ENCODE data around the gene MYOM1.
A peak's percentile ranks its signal among the peaks of the same experiment; 100 is the strongest.

MYOM1 gene

GRCh38 chr18:3150688-3151087 is 69.1 kb downstream of the MYOM1 start:
- DNase-seq (ENCODE audit: low read depth): no peak

- DNase-seq (ENCODE audit: low read depth): no peak
These were observed 69.5 kb downstream of the MYOM1 start for GRCh38 chr18:3150274-3150673.

GRCh38 chr18:3148930-3149535 is 70.7 kb downstream of the MYOM1 start:
- DNase-seq (ENCODE audit: low read depth): no peak

GRCh38 chr18:3147935-3148554 is 71.7 kb downstream of the MYOM1 start:
- no peak for DNase-seq (ENCODE audit: low read depth)

- DNase-seq (ENCODE audit: low read depth): no peak
These were observed 78.7 kb downstream of the MYOM1 start for GRCh38 chr18:3140986-3141639.

GRCh38 chr18:3140342-3140741 is 79.4 kb downstream of the MYOM1 start:
- DNase-seq (ENCODE audit: low read depth): no peak

- no peak for DNase-seq (ENCODE audit: low read depth)
These were observed 80.4 kb downstream of the MYOM1 start for GRCh38 chr18:3139406-3139805.

- no peak for DNase-seq (ENCODE audit: low read depth)
These were observed 81.3 kb downstream of the MYOM1 start for GRCh38 chr18:3138274-3138975.

- DNase-seq (ENCODE audit: low read depth): no peak
These were observed 84.2 kb downstream of the MYOM1 start for GRCh38 chr18:3135536-3135935.

GRCh38 chr18:3132700-3133099 is 87.1 kb downstream of the MYOM1 start:
- DNase-seq (ENCODE audit: low read depth): no peak

- no peak for DNase-seq (ENCODE audit: low read depth)
These were observed 89.4 kb downstream of the MYOM1 start for GRCh38 chr18:3130344-3130743.

GRCh38 chr18:3129053-3129864 is 90.5 kb downstream of the MYOM1 start:
- DNase-seq (ENCODE audit: low read depth): peak; percentile 65

- no peak for DNase-seq (ENCODE audit: low read depth)
These were observed 93.2 kb downstream of the MYOM1 start for GRCh38 chr18:3126457-3127097.

GRCh38 chr18:3124822-3125221 is 94.9 kb downstream of the MYOM1 start:
- DNase-seq (ENCODE audit: low read depth): no peak

- no peak for DNase-seq (ENCODE audit: low read depth)
These were observed 96.9 kb downstream of the MYOM1 start for GRCh38 chr18:3122851-3123250.

GRCh38 chr18:3121259-3121658 is 98.5 kb downstream of the MYOM1 start:
- DNase-seq (ENCODE audit: low read depth): no peak

- no peak for DNase-seq (ENCODE audit: low read depth)
These were observed 99.4 kb downstream of the MYOM1 start for GRCh38 chr18:3120356-3120755.

- DNase-seq (ENCODE audit: low read depth): no peak
These were observed 100.1 kb downstream of the MYOM1 start for GRCh38 chr18:3119401-3120341.

GRCh38 chr18:3118195-3119010 is 101.4 kb downstream of the MYOM1 start:
- no peak for DNase-seq (ENCODE audit: low read depth)

Measured in activated T-helper 1 cell treated with Interleukin-2 at 50 U/mL for 16 hours (primary cell).